Activated naive CD8-positive, alpha-beta T cell (primary cell): ENCODE results near the gene SAT1.
"Not testable (repeated sequence)": the region's sequence is repeated elsewhere in the genome, so short reads cannot be mapped to it uniquely, and the experiment has no call there.

ENCODE experiments used
- H3K27ac Mint-ChIP-seq: one replicate; pipeline ENCODE4 v1.8.0; 2021; ENCODE audit warnings: mixed read lengths
- H3K27me3 Mint-ChIP-seq: one replicate; pipeline ENCODE4 v1.8.0; 2021; ENCODE audit warnings: mixed read lengths
- H3K36me3 Mint-ChIP-seq: one replicate; pipeline ENCODE4 v1.8.0; 2021; ENCODE audit warnings: mixed read lengths
- H3K4me1 Mint-ChIP-seq: one replicate; pipeline ENCODE4 v1.8.0; 2021; ENCODE audit warnings: low read depth, mixed read lengths
- H3K4me3 Mint-ChIP-seq: one replicate; pipeline ENCODE4 v1.8.0; 2021; ENCODE audit warnings: mild to moderate bottlenecking, mixed read lengths
- H3K9me3 Mint-ChIP-seq: one replicate; pipeline ENCODE4 v1.8.0; 2021; ENCODE audit warnings: low read depth, mixed read lengths

SAT1 gene

DNA sequence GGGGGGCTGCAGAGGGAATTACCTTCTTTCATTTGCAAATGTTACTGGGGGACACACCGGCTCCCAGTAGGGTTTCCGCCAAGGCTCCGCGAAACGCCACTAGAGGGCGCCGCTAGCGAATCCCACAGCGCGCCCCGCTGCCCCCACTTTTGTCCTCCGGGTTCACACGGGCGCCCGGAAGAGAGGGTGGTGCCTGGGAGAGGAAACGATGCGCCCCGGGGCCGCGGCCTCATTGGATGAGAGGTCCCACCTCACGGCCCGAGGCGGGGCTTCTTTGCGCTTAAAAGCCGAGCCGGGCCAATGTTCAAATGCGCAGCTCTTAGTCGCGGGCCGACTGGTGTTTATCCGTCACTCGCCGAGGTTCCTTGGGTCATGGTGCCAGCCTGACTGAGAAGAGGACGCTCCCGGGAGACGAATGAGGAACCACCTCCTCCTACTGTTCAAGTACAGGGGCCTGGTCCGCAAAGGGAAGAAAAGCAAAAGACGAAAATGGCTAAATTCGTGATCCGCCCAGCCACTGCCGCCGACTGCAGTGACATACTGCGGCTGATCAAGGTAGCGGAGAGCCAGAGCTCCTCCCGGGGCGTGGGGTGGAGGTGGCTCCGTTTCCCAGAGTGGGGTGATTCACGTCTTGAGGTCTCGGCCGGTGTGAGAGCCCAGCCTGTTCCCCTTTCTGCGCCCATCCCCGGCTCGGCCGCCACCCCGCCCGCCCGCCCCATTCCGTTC lies at the start of gene SAT1:
Gene SAT1 (plus strand): TSS at position 311 of the 726 bp plus-strand sequence. CDS start 179 bp downstream, at position 490.
- Mint-ChIP-seq H3K27ac (peak within 1 kb of the TSS; percentile 97), H3K4me1 (peaks cover 38% of the 10 kb centered on the region), H3K4me3 (peak within 1 kb of the TSS; percentile 94), H3K36me3 (peaks cover 4% of the 10 kb centered on the region), H3K9me3 (no peaks in the 10 kb centered on the region), H3K27me3 (no peaks in the 10 kb centered on the region)

DNA sequence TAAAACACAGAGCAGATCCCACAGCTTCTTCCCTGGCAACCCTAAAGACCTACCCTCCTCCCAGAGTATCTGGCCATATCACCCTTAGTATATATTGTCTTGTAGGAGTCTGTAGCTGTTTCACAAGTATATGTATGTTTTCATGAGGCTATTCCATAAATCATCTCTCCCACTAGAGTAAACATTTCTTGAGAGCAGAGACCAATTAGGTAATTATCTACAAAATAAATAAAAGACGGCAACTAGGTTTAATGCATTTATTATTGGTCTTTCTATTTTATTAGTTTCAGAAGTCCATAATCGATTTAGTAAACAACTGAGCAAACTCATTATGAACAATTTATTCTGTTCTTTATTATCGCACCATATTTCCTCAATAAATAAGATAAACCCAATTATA lies 46.9 kb upstream of the SAT1 start:
- Mint-ChIP-seq H3K4me3 (no peak overlapping the region), H3K27ac (no peak overlapping the region), H3K9me3 (no peaks in the 10 kb centered on the region), H3K27me3 (no peaks in the 10 kb centered on the region), H3K4me1 (peaks cover 7% of the 10 kb centered on the region), H3K36me3 (peaks cover 3% of the 10 kb centered on the region)

DNA sequence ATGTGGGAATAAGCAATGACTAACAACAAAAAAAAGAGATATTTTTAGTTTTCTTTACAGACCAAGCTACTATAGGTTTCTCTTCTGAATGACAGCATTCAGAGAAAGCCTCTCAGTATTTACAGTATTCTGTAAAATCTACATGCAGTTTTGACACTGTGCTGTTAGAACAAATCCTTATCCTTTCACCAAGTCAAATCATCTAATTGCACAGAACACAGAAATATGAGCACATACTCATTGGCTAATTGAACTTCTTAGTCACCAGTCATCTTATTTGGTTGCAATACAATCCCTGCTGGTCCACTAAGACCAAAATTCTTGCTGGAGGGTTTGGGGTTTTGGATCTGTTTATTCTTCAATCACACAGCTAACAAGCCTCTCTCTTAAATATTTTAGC lies 45.6 kb upstream of the SAT1 start:
- Mint-ChIP-seq H3K4me3 (no peak overlapping the region), H3K9me3 (no peaks in the 10 kb centered on the region), H3K27me3 (no peaks in the 10 kb centered on the region), H3K36me3 (peaks cover 3% of the 10 kb centered on the region), H3K4me1 (peaks cover 18% of the 10 kb centered on the region), H3K27ac (no peak overlapping the region)

DNA sequence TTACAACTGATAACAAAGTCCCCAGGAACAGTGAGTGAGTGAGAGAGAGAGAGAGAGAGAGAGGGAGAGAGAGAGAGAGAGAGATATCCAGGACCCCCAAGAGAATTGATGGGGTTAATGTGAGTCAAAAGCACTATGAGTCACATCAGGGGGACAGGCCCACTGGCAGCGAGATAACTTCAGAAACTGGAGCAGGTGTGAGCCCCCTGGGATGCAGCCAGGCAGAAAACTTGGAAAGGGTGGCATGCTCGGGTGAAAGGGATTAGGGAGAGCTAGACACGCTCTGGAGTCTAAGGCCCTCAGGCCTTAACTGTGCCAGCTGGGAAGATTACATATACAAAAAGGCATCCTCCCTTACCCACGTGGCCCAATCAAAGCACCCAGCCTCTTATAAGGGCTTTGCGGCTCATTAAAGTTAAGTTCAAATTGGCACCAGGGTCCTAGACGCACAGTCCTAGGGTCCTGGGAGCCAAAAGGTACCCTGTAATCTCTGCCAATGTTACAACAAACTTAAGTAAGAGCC lies 40.7 kb upstream of the SAT1 start:
- Mint-ChIP-seq H3K27me3 (no peaks in the 10 kb centered on the region), H3K27ac (peak overlapping the region; percentile 90), H3K9me3 (no peaks in the 10 kb centered on the region), H3K36me3 (no peaks in the 10 kb centered on the region), H3K4me3 (peak overlapping the region; percentile 90), H3K4me1 (peaks cover 21% of the 10 kb centered on the region)

DNA sequence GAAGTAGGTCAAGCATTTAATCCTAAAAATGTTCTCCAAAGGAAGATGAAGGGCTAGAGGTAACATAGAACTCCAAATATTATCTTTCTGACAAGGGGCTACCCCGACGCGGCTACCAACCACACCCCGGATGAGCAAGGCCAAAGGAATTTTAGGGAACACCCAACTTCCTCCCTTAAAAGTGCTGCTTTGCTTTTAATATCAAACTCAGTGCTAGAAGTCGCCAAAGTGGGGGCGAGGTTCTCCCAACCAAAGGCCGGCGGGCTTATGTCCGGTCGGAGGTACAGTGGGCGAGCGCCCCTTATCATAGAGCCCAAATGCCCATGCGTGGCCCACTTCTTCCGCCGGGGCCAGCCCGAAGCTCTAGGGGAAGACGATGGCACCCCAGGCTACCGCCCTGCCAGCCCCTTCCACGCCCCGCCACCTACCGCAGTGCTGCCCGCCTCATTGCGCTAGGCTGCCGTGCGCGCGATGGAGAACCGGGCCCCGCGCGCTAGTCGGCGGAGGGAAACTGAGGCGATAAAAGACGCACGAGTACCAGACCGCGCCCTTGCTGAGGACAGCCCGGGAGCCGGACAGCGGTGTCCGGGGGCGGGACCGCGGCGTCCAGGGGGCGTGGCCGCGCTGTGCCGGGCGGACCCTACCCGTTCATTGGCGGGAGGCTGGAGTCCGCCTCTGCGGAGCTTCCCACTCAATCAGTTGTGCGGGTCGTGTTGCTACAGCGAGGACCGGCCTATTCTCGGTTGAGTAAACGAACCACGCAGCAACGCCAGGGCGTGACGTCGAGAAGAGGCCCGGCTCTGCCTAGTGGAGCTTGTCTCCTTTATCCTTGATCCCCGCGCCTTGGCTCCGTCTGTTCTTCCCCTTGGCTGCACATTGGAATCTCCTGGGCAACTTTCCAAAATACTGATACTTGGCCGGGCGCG lies 40.0 kb upstream of the SAT1 start, which contains the start of gene ACOT9:
Gene ACOT9 (minus strand): TSS at position 580 of the 926 bp plus-strand sequence. CDS start 132 bp downstream, at position 448.
- no peaks in the 10 kb centered on the region for H3K27me3 Mint-ChIP-seq
- H3K27ac Mint-ChIP-seq: peak within 1 kb of the TSS; percentile 90
- H3K9me3 Mint-ChIP-seq: no peaks in the 10 kb centered on the region
- H3K4me1 Mint-ChIP-seq: peaks cover 21% of the 10 kb centered on the region
- no peaks in the 10 kb centered on the region for H3K36me3 Mint-ChIP-seq
- H3K4me3 Mint-ChIP-seq: peak within 1 kb of the TSS; percentile 90

DNA sequence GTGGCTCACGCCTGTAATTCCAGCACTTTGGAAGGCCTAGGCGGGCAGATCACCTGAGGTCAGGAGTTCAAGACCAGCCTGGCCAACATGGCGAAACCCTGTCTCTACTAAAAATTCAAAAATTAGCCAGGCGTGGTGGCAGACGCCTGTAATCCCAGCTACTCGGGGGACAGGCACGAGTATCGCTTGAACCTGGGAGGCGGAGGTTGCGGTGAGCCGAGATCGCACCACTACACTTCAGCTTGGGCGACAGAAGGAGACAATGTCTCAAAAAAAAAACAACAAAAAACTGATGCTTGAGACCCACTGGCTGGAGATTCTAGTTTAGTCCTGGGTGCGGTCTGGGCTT lies 39.4 kb upstream of the SAT1 start:
- H3K4me3 Mint-ChIP-seq: peak overlapping the region; percentile 90
- H3K9me3 Mint-ChIP-seq, H3K27me3 Mint-ChIP-seq, H3K27ac Mint-ChIP-seq, H3K36me3 Mint-ChIP-seq: not testable (repeated sequence)
- peaks cover 21% of the 10 kb centered on the region for H3K4me1 Mint-ChIP-seq

DNA sequence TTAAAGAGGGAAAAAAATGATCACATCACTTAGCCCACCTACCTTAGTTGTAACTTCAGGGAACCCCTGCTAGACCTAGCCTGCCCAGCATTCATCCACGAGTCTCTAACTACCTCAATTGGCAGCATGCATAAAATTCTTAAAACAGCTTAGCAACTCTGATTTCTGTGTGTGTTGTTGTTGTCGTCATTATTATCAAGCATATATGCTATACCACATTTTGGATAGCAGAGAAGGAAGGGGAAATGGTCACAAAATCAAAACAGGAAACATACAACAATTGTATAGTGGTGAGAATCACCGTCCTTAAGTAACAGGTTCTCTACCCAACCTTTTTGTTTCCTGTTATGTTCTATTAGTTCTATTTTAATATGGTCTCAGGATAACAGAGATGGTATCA lies 37.2 kb upstream of the SAT1 start:
- Mint-ChIP-seq H3K27ac (peak overlapping the region; percentile 28), H3K27me3 (no peaks in the 10 kb centered on the region), H3K9me3 (no peaks in the 10 kb centered on the region), H3K4me3 (peak overlapping the region; percentile 35), H3K4me1 (peaks cover 21% of the 10 kb centered on the region), H3K36me3 (no peaks in the 10 kb centered on the region)

DNA sequence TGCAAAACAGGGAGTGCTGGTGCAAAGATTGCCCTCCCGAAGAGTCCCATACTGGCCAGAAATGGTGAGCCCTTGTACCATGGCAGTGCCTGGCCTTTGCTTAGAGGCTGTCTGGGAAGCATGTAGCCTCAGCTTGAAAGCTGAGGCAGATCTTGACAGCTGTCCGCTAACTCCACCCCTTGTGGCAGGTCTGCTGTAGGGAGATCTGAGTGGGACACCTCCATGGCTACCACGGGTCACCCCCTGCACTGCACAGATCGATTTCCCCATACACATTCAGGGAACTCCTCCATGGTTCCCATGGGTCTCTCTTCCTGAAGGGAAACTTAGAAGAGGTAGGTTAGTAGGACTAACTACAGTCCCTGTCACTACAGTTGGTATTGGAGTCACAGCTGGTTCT lies 33.8 kb upstream of the SAT1 start:
- Mint-ChIP-seq H3K27me3 (no peaks in the 10 kb centered on the region), H3K36me3 (no peaks in the 10 kb centered on the region), H3K4me3 (no peak overlapping the region), H3K27ac (no peak overlapping the region), H3K9me3 (no peaks in the 10 kb centered on the region), H3K4me1 (peaks cover 8% of the 10 kb centered on the region)

DNA sequence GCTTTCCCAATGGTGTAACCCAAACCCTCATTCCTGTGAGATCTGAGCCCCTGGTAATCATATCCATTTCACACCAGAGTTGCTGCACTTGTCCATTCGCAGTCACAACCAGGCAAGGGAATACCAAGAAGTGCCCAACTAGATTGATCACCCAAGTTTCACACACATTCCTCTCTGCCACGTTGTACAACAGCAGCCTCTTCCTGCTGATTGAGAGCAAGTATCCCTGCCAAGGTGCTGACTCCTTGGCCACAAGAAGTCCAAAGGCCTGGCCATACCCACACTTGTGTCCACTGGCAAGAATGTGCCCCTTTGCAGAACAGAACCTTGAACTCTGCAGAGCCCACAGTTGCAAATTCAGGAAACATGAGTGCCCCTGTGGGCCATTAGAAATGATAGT lies 33.4 kb upstream of the SAT1 start:
- Mint-ChIP-seq H3K4me3 (no peak overlapping the region), H3K36me3 (no peaks in the 10 kb centered on the region), H3K9me3 (no peaks in the 10 kb centered on the region), H3K27me3 (no peaks in the 10 kb centered on the region), H3K27ac (no peak overlapping the region), H3K4me1 (peaks cover 6% of the 10 kb centered on the region)

DNA sequence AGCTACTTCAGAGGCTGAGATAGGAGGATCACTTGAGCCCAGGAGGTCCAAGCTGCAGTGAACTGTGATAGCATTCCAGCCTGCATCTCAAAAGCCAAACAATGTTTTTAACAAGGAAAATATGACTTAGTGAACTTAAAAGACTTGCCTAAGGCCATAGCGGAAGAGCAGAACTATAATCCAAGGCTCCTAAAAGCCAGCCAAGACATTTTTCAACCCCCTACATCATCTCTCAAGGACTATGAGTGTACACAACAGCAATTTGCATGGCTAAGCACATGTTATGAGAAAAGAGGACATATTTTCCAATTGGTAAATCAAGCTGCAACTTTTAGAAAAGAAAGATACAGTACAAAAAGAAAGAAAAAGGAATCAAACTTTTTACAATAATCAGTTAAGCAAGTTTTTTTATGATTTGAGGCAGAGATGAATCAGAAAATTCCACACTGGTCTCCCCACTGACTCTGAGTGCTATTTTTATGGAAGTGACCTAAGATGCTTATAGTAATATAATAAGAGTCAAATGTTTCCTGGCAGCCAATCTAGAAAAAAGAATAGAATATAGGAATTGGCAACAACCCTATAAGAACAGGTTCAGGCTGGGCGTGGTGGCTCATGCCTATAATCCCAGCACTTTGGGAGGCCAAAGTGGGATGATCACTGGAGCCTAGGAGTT lies 30.1 kb upstream of the SAT1 start:
- no peak overlapping the region for H3K27ac Mint-ChIP-seq
- no peaks in the 10 kb centered on the region for H3K36me3 Mint-ChIP-seq
- no peaks in the 10 kb centered on the region for H3K27me3 Mint-ChIP-seq
- no peak overlapping the region for H3K4me3 Mint-ChIP-seq
- peaks cover 3% of the 10 kb centered on the region for H3K4me1 Mint-ChIP-seq
- H3K9me3 Mint-ChIP-seq: no peaks in the 10 kb centered on the region

DNA sequence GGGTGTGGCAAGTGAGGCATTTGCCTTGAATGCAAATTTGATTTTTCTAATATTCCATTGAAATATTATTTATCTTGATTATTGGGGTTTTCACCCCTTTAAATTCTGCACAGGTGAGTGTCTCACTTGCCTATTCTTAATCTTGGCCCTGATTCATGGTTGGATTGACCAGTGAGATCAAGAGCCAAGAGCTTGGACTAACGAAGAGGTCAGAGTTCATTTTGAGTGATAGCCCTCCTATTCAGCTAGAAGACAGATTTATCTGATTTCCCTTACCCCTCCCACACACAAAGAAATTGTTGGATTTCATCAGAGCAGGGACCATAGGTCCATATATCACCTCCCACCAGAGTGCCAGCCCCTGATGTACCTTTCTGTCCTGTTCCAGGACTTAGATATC lies 28.3 kb upstream of the SAT1 start:
- Mint-ChIP-seq H3K9me3 (no peaks in the 10 kb centered on the region), H3K27me3 (no peaks in the 10 kb centered on the region), H3K4me1 (peaks cover 3% of the 10 kb centered on the region), H3K27ac (no peak overlapping the region), H3K4me3 (no peak overlapping the region), H3K36me3 (no peaks in the 10 kb centered on the region)

DNA sequence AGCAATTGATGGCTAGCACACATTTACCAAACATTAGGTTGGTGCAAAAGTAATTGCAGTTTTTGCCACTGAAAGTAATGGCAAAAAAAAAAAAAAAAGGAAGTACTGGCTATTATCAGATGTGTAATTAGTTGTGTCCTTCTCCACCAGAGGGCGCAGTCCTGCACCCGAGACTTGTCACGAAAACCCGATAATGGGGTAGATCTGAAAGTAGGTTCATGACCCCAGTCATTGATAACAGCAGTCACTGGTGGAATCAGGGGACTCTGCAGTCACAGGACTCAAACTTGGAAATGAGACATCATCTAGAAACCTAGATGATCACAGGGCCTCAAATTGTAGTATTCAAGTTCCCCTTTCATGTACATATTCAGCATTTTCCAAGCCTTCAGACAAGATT lies 26.8 kb upstream of the SAT1 start:
- Mint-ChIP-seq H3K36me3 (no peaks in the 10 kb centered on the region), H3K4me1 (peaks cover 3% of the 10 kb centered on the region), H3K27ac (no peak overlapping the region), H3K27me3 (no peaks in the 10 kb centered on the region), H3K9me3 (no peaks in the 10 kb centered on the region), H3K4me3 (no peak overlapping the region)

DNA sequence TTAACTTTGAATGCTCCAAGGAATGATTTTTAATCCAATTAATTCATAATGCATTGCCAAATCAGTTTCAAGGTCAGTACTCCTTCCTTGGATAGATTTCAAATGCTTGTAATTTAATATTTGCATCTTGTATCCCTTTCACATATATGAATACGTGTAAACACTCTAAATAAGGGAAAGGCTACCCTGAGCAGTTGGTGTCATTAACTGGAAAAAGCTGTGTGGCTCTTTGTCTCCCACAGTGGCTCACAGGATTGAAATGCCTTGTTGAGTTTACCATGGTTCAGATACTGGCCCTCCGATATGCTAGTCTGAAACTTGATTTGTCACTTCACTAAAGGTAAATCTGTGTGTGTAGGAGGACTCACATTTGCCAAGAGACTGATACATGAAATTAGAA lies 23.2 kb upstream of the SAT1 start:
- Mint-ChIP-seq H3K27ac (no peak overlapping the region), H3K9me3 (no peaks in the 10 kb centered on the region), H3K36me3 (no peaks in the 10 kb centered on the region), H3K4me3 (no peak overlapping the region), H3K27me3 (no peaks in the 10 kb centered on the region), H3K4me1 (peaks cover 3% of the 10 kb centered on the region)

DNA sequence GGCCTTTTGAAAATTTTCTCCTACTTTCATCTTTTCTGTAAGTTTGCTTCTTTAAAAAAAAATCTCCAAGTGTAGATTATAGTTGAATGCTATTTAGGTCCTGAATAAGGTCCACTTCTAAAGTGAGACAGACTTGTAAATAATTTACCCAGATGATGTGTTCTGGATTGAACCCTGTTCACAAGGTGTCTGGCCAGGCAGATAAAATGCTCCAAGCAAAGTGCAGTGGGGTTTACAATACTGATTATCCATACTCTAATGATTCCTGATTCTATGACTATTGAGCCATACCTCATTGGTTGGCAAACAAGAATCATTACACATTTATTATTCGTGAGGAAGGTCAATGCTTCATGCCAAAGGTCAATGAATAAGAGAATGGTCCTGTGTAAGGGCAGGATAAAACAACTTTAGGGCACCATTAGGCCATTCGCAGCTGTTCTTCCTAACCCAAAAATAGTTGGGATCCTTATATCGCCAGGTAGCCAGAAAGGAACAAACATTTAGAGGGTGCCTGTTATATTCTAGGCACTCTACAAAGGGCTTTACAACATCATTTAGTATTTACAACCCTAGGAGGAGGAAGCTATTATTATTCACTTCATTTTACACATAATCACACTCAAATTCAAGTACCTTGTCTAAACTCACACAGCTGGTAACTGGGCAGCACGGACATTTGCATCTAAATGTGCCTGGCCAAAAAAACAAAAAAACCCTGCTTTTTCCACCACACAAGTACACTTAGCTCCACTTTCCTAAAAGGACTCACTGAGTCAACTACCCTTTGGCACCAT lies 18.6 kb upstream of the SAT1 start:
- Mint-ChIP-seq H3K4me1 (no peaks in the 10 kb centered on the region), H3K27me3 (no peaks in the 10 kb centered on the region), H3K4me3 (no peak overlapping the region), H3K36me3 (no peaks in the 10 kb centered on the region), H3K27ac (no peak overlapping the region), H3K9me3 (no peaks in the 10 kb centered on the region)
